HK-2 (cell line): Measurements from ENCODE around the gene EFEMP2.
A peak's percentile ranks its signal among the peaks of the same experiment; 100 is the strongest.

Experiments used
- DNase-seq: peaks from one replicate; pipeline ENCODE4 v3.0.0-alpha.2; 2018; ENCODE audit not compliant: unreplicated experiment

EFEMP2 gene

GRCh38 chr11:65872586-65873317 is at the start of gene EFEMP2:
Gene EFEMP2 (minus strand): TSS chr11:65872800. CDS start chr11:65872354, 446 bp downstream.
- no peak for DNase-seq

DNA sequence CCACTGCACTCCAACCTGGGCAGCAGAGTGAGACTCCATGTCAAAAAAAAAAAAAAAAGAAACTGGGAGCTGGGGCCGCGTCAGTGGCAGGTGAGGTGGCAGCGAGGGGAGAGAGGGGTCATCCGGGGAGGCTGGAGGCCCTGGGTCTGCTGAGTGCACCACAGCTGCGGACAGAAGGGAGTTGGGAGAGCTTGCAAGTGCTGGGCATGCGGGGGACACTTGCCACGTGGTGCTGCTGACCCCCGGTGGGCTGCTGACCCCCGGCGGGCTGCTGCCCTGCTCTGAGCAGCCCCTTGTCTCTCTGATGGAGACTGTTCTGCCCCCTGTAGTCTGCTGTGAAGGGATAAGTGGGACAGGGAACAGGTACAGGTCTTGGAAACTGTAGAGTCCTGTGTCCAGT is 49.3 kb upstream of the EFEMP2 start:
- no peak for DNase-seq

- DNase-seq: no peak
These were observed 48.5 kb upstream of the EFEMP2 start for GRCh38 chr11:65921033-65921555.

DNA sequence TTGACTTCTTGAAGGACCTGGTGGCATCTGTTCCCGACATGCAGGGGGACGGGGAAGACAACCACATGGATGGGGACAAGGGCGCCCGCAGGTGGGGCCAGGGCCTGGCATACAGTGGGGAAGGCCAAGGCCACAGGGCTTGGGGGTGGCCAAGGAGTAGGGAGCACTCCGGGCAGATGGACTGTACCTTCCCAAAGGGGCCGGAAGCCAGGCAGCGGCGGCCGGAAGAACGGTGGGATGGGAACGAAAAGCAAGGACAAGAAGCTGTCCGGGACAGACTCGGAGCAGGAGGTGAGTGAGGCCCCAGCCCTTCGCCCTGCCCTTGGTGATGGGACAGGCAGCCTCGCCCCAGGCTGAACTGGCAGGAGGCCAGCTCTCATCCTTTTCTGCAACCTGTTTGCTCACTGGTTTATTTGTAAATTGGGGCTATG is 47.8 kb upstream of the EFEMP2 start:
- no peak for DNase-seq

DNA sequence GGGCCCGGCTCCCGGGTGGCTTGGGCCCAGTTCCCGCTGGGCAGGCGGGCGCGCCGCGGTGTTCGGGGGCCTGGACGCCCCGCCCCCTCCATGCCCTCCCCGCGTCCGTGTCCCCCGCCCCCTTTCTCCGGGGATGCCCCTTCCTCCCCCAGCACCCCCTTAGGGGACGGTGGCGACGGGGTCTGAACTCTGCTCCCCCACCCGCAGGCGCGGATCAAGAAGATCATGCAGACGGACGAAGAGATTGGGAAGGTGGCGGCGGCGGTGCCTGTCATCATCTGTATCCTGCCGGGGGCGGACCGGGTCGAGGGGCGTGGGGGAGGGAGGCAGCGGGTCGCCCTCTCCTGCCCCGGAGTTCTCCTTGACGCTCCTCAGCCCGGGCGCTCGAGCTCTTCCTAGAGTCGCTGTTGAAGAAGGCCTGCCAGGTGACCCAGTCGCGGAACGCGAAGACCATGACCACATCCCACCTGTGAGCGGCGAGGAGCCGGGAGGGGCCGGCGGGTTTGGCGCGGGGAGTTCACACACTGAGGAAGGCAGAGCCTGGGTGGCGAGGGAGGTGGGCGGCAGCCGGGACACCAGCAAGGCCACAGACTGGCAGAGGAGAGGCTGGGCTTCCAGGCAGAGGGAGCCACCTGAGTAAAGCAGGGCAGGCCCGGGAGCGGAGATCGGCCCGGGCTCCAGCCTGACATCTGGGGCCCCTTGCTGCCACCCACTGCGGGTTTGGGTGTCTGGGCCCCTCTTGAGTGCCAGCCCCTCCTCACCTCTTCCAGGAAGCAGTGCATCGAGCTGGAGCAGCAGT is 47.2 kb upstream of the EFEMP2 start:
- no peak for DNase-seq

DNA sequence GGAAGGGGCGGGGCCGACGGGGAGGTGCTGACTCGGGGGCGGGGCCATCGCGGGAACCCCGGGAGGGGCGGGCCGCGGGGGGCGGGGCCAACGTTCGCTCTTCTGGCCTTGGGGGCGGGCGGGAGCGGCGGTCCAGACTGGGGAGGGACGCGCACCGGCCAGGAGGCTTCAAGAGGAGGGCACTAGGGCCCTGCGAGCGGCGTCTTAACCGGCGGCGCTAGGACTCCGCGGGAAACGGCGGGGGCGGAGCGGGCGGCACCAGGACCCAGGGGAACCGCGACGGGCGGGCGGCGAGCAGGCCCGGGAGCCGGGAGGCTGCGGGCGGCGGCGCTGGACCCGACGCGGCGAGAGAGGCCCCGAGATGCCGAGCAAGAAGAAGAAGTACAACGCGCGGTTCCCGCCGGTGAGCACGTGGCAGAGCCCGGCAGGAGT is 46.6 kb upstream of the EFEMP2 start, which contains the start of gene DRAP1:
DRAP1 (plus strand) TSS at position 286 of the 432 bp plus-strand sequence; CDS start at position 362, 76 bp downstream.
- DNase-seq: peak; percentile 97

DNA sequence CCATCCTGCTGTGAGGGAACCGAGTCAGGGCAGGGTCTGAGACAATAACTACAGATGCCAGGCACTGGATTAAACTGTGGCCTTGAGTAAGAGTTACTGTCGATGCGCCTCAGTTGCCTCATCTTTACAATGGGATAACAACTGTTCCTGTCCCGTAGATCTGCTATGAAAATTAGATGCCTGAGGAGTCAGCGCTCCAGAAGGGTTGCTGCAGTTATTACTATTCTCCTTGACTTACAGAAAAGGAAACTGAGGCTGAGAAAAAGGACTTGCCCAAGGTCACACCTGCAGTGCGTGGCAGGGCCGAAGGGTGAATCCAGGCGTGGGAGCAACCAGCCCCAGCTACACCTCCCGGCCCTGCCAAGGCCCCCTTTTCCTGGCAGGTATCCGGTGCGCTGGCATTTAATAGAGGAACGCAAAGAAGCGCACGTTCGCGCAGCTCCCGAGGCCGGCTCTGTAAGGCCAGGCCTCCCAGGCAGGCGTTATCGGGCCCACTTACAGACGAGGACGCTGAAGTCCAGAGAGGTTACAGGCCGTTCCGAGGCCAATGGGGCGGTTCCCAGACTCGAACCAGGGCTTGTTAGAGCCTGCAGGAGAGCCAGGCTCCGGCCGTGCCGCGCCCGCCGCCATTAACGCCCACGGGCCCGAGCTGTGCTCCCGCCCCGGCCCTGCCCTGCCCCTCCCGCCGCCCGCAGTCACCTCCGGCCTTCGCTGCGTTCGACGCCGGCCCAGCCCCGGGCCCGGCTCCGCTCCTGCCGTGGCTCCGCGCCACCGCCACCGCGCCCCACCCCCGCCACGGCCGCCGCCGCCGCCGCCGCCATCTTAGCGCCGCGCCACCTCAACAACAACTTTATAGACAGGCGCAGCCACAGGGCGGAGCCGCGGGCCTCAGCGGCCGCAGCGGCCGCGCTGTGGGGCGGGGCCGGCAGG is 45.9 kb upstream of the EFEMP2 start, which contains the start of gene C11orf68:
C11orf68 (minus strand) TSS at position 852 of the 930 bp plus-strand sequence; CDS start at position 821, 31 bp downstream.
- DNase-seq: no peak

DNA sequence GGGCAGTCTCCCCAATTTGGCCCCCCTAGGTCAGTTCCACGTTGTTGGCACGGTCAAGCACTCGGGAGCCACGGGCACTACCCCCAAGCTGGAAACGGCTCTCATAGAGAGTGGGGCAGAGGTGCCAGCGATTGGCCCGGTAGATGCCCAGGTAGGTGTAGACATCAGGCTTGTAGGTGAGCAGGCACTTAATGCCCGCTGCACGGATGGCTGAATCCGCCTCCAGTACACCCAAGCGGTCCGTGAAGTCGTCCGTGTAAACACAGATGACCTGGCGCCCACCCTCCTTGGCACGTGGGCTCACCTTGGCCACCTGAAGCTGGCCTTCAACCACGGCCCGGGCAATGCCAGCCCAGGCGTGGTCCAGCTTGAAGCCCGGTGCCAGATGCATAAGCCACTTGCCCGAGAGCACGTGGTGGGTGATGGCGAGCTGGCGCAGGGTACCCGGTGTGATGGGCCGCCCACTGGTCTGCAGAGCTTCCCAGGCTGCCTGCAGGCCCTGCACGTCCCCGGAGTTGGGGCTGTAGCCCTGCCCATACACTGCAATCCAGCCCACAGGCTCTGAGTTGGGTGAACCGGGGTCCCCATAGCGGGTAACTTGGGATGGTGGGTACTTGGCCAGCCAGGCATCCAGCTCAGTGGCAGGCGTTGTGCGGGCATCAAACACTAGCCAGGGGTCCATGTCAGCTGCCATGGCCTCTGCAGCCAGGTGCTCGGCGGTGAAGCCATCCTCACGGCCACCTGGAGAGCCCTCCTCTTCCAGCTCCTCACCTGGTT is 45.0 kb upstream of the EFEMP2 start:
- no peak for DNase-seq

- no peak for DNase-seq
These were observed 44.5 kb upstream of the EFEMP2 start for GRCh38 chr11:65917077-65917433.

- DNase-seq: no peak
These were observed 43.8 kb upstream of the EFEMP2 start for GRCh38 chr11:65916391-65916790.

- DNase-seq: peak; percentile 90
These were observed 43.2 kb upstream of the EFEMP2 start for GRCh38 chr11:65915821-65916251.

DNA sequence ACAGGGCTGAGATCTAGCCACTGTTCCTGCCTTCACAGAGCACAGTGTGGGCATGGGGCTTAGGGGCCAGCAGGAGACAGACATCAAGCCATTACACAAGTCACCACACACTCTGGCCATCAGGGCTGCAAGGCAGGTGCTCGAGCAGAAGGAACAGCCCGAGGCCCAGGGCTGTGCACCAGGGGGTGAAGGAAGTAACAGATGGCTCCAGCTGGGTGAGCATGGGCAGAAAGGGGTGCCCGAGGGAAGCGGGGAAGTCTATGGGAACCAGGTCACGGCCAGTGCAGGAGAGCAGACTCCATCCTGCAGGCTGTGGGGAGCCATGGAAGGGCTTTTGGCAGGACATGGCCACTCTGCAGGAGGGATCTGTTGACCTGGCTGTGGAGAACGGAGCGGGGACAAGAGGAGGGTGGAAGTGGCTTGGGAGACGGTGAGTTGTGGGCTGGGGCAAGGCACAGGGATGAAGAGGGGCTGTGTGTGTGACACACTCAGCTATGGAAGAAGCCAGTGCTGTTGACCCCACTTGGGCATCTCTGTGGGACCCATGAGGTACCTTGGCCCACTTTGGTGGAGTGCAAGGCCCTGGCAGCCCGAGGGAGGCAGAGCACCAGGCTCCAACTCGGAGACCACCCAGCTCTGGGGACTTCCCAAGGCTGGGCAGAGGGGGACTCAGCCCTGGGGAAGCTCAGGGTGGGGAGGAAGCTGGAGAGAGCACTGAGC is 42.7 kb upstream of the EFEMP2 start:
- DNase-seq: no peak

DNA sequence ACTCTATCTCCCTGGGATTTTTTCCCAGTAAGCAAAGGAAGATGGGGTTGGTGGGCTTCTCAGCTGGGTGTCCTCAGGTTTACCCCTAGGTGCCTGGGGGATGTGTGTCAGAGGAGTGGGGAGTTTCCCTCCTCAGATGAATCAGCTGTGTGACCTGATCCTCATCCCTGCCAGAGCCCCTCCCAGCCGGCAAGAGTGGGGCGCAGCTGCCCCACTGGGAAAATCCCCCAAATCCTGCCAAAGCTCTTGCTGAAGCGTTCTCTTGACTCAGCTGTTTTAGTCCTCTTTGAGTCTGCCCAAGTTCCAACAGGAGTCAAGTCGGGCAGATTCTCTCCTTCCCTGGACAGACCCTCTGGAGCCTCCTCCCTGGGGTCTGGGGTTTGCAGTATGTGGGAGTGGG is 40.2 kb upstream of the EFEMP2 start:
- peak; percentile 67 for DNase-seq

- DNase-seq: peak; percentile 85
These were observed 39.3 kb upstream of the EFEMP2 start for GRCh38 chr11:65911682-65912568.

- no peak for DNase-seq
These were observed 35.3 kb upstream of the EFEMP2 start for GRCh38 chr11:65907878-65908277.

DNA sequence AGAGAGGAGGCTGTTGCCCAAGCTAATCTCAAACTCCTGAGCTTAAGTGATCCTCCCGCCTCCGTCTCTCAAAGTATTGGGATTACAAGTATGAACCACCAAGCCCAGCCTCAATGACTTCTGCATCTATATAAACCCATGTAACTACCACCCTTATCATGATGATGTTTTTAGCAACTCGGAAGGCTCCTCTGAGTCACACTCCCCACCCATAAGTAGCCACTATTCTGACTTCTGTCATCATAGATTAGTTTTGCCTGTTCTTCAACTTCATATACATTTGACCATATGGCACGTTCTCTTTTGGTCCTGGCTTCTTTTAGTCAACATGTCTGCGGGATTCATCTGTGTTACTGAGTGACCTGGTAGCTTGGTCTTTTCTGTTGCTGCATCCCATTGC is 34.0 kb upstream of the EFEMP2 start:
- DNase-seq: no peak

DNA sequence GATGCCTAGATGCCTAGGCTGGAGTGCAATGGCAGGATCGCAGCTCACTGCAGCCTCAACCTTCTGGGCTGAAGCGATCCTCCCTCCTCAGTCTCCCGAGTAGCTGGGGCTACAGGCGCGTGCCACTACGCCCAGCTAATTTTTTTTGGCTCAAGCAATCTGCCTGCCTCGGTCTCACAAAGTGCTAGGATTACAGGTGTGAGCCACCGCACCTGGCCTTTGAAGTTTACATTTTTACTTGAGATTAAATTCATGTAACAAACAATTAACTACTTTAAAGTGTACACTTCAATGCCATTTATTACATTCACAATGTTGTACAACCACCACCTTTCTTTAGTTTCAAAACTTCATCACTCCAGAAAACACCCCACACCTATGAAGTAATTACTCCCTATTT is 31.1 kb upstream of the EFEMP2 start:
- DNase-seq: no peak

GRCh38 chr11:65903068-65903481 is 30.5 kb upstream of the EFEMP2 start:
- peak; percentile 80 for DNase-seq

DNA sequence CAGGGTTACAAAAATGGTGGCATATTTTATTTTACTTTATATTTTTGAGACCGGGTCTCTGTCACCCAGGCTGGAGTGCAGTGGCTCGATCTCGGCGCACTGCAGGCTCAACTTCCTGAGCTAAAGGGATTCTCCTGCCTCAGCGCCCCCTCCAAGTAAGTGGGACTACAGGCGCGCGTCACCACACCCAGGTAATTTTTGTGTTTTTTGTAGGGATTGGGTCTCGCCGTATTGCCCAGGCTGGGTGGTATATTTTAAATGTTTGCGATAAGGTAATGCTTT is 28.2 kb upstream of the EFEMP2 start:
- no peak for DNase-seq
